CD4-positive, alpha-beta memory T cell (primary cell): ENCODE results near the gene GRM4. TPM values are rescaled to one million over a fixed set of nuclear protein-coding genes. Genes with fewer than 3 reads are reported as not detected.
A peak's percentile ranks its signal among the peaks of the same experiment; 100 is the strongest.

Experiments used
- CTCF ChIA-PET: fragments of 350-600 bp; sonication (Branson Sonifier 250); formaldehyde crosslinking; loops from one replicate; lab custom pipeline; 2021; ENCODE audit warnings: inconsistent platforms; ENCODE audit not compliant: partially characterized antibody; lab: Charles Lee
- POLR2A ChIA-PET: fragments of 350-600 bp; sonication (Branson Sonifier 250); formaldehyde crosslinking; loops from one replicate; lab custom pipeline; 2021; ENCODE audit not compliant: partially characterized antibody; lab: Charles Lee
- DNase-seq, 5 donors: peaks; one replicate each; pipeline versions ENCODE4 v3.0.0 to v3.0.0-alpha.2; 2020 to 2022; ENCODE audit warnings: mixed read lengths in 1 of 5
- H3K27ac ChIP-seq: one replicate; pipeline ENCODE4 v1.7.0; 2013; ENCODE audit warnings: low read depth, low read length
- H3K27me3 ChIP-seq: 2 replicates; pipeline ENCODE4 v1.7.0; 2013; ENCODE audit warnings: mild to moderate bottlenecking, low read length, moderate library complexity; ENCODE audit not compliant: insufficient read depth
- H3K36me3 ChIP-seq: 2 replicates; pipeline ENCODE4 v1.7.0; 2013; ENCODE audit warnings: mild to moderate bottlenecking, low read length, moderate library complexity; ENCODE audit not compliant: insufficient read depth
- H3K4me1 ChIP-seq: 2 replicates; pipeline ENCODE4 v1.7.0; 2013; ENCODE audit warnings: mild to moderate bottlenecking, low read length, moderate library complexity; ENCODE audit not compliant: insufficient read depth
- H3K4me3 ChIP-seq, 2 donors: one replicate each; pipeline ENCODE4 v1.7.0; 2013; ENCODE audit warnings: low read length in 2 of 2, mild to moderate bottlenecking in 1 of 2
- H3K9me3 ChIP-seq, 2 donors: one replicate each; pipeline ENCODE4 v1.7.0; 2013; ENCODE audit warnings: low read length in 2 of 2, control low read depth in 1 of 2; ENCODE audit not compliant: control insufficient read depth in 1 of 2
- H3K27ac Mint-ChIP-seq, 7 donors: one replicate each; pipeline ENCODE4 v1.8.0; 2020 to 2021; ENCODE audit warnings: mixed read lengths in 7 of 7, mild to moderate bottlenecking in 6 of 7, inconsistent platforms in 3 of 7, moderate library complexity in 3 of 7
- H3K27me3 Mint-ChIP-seq, 2 donors: one replicate each; pipeline ENCODE4 v1.8.0; 2020 to 2021; ENCODE audit warnings: mixed read lengths in 2 of 2
- H3K36me3 Mint-ChIP-seq, 2 donors: one replicate each; pipeline ENCODE4 v1.8.0; 2020 to 2021; ENCODE audit warnings: mixed read lengths in 2 of 2, inconsistent platforms in 1 of 2, mild to moderate bottlenecking in 1 of 2
- H3K4me1 Mint-ChIP-seq, 4 donors: one replicate each; pipeline ENCODE4 v1.8.0; 2020 to 2021; ENCODE audit warnings: mixed read lengths in 4 of 4, mild to moderate bottlenecking in 1 of 4
- H3K4me3 Mint-ChIP-seq, 8 donors: one replicate each; pipeline ENCODE4 v1.8.0; 2020 to 2021; ENCODE audit warnings: mixed read lengths in 8 of 8, mild to moderate bottlenecking in 7 of 8, moderate library complexity in 6 of 8, inconsistent platforms in 3 of 8
- H3K9me3 Mint-ChIP-seq, 8 donors: one replicate each; pipeline ENCODE4 v1.8.0; 2020 to 2021; ENCODE audit warnings: mixed read lengths in 8 of 8, mild to moderate bottlenecking in 5 of 8, inconsistent platforms in 3 of 8, moderate library complexity in 1 of 8
- intact Hi-C: fragments of 100-400 bp; cut with micrococcal nuclease; formaldehyde crosslinking; loops from one replicate; pipeline ENCODE4 v1.15.1; 2023
- polyA plus RNA-seq, 2 donors: library from polyadenylated mRNA; unstranded; fragments of 300-500 nt; fragmentation: Illumina TruSeq; gene quantifications; one replicate each; pipeline ENCODE4 v1.2.3, GENCODE V29; 2021
- total RNA-seq, 2 experiments: library from RNA; stranded (reverse); gene quantifications; one replicate each; pipeline ENCODE4 v1.2.3, GENCODE V29; 2021

Gene GRM4
- total and polyA plus RNA-seq, 4 experiments from 2014 or later: 0.09 TPM; not detected in 3

GRCh38 chr6:34025112-34025807 lies 120.6 kb downstream of the GRM4 start:
- CTCF ChIA-PET: interaction anchor here (1.2 to 10.6 kb wide), 7 partner anchors 25 to 314 kb away, joined by 3 to 225 read pairs (median 6); partner anchors contain the start of genes IP6K3, LEMD2 and UQCC2
- H3K36me3 ChIP-seq: no peaks in the 10 kb centered on the region
- DNase-seq: no peak
- intact Hi-C loops: no loop called here
- Mint-ChIP-seq H3K27ac (no peak overlapping the region), H3K36me3 (no peaks in the 10 kb centered on the region), H3K4me3 (no peak overlapping the region), H3K4me1 (no peaks in the 10 kb centered on the region), H3K9me3 (peaks cover 0 to 5% (median 0%) of the 10 kb centered on the region in 8 donors), H3K27me3 (peaks cover 3 to 6% of the 10 kb centered on the region in 2 donors)
- H3K27ac ChIP-seq: no peak overlapping the region
- H3K9me3 ChIP-seq: no peaks in the 10 kb centered on the region
- H3K4me1 ChIP-seq: no peaks in the 10 kb centered on the region
- H3K4me3 ChIP-seq: no peak overlapping the region
- H3K27me3 ChIP-seq: no peaks in the 10 kb centered on the region
- POLR2A ChIA-PET: no interaction called here

DNA sequence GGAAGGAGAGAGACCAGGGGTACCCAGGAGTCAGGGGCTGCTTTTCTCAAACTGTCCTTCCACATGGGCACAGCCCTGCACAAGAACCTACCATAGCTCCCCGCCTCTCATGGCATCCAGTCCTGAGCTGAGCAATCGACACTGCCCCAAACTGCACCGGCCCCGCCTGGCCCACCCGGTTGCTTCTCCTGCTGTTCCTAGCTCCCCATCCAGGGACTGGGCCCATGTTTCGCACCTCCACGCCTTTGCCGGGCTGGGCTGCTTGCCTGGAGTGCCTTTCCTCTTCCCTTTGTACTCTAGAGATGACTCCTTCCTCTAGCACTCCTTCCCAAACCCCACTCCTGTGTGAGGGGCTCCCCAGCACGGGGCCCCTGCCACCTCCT lies 123.0 kb downstream of the GRM4 start:
- DNase-seq: no peak
- no peak overlapping the region for H3K27ac Mint-ChIP-seq
- H3K9me3 ChIP-seq: no peaks in the 10 kb centered on the region
- ChIA-PET POLR2A (no interaction called here), CTCF (no interaction called here)
- H3K9me3 Mint-ChIP-seq: peaks cover 0 to 5% (median 0%) of the 10 kb centered on the region in 8 donors
- H3K4me3 ChIP-seq: no peak overlapping the region
- H3K27me3 Mint-ChIP-seq: peaks cover 3 to 6% of the 10 kb centered on the region in 2 donors
- H3K27me3 ChIP-seq: no peaks in the 10 kb centered on the region
- H3K4me1 ChIP-seq: no peaks in the 10 kb centered on the region
- intact Hi-C loops: no loop called here
- no peaks in the 10 kb centered on the region for H3K4me1 Mint-ChIP-seq
- H3K4me3 Mint-ChIP-seq: no peak overlapping the region
- no peak overlapping the region for H3K27ac ChIP-seq
- no peaks in the 10 kb centered on the region for H3K36me3 Mint-ChIP-seq
- H3K36me3 ChIP-seq: no peaks in the 10 kb centered on the region

GRCh38 chr6:34022250-34022872 lies 123.5 kb downstream of the GRM4 start:
- Histone ChIP-seq H3K27ac (no peak overlapping the region), H3K4me1 (no peaks in the 10 kb centered on the region), H3K9me3 (no peaks in the 10 kb centered on the region), H3K36me3 (no peaks in the 10 kb centered on the region), H3K4me3 (no peak overlapping the region), H3K27me3 (no peaks in the 10 kb centered on the region)
- Mint-ChIP-seq H3K27me3 (peaks cover 3 to 6% of the 10 kb centered on the region in 2 donors), H3K36me3 (no peaks in the 10 kb centered on the region), H3K4me1 (no peaks in the 10 kb centered on the region), H3K9me3 (peaks cover 0 to 5% (median 0%) of the 10 kb centered on the region in 8 donors), H3K4me3 (no peak overlapping the region), H3K27ac (peak overlapping the region in 1 of 7 donors; percentile 13)
- no peak for DNase-seq
- intact Hi-C loops: no loop called here
- ChIA-PET CTCF (no interaction called here), POLR2A (no interaction called here)

DNA sequence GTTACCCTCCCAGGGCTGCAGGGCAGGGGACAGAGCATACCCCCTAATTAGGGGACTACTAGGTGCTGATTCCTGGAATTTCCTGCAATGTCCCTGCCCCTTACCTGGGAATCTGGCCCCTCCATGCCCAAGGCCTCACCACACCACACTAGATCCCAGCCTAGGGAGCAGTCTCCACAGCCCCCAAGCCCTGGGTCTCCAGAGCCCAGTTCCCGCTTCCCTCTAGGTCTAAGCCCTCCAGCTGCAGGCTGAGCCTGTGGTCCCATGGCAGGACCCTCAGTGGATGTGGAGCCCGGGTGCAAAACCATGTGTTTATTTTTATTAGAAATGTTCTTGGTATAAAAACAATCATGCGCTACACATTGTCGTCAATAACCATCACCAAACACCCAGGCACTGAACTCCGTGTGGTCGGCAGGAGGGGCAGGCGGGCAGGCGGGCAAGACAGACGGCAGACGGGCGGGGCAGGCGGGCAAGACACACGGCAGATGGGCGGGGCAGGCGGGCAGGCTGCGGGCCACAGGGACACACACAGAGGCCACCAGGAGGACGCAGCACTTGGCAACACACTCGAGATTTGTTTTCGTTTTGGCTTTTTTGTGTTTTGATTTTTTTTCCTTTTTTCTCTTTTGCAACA lies 124.2 kb downstream of the GRM4 start:
- H3K4me1 ChIP-seq: no peaks in the 10 kb centered on the region
- no peaks in the 10 kb centered on the region for H3K4me1 Mint-ChIP-seq
- no peak overlapping the region for H3K27ac ChIP-seq
- H3K9me3 ChIP-seq: no peaks in the 10 kb centered on the region
- peaks cover 3 to 6% of the 10 kb centered on the region in 2 donors for H3K27me3 Mint-ChIP-seq
- intact Hi-C loops: no loop called here
- no peak overlapping the region for H3K27ac Mint-ChIP-seq
- no peak overlapping the region for H3K4me3 Mint-ChIP-seq
- no peak overlapping the region for H3K4me3 ChIP-seq
- DNase-seq: no peak
- no peaks in the 10 kb centered on the region for H3K36me3 ChIP-seq
- ChIA-PET CTCF (no interaction called here), POLR2A (no interaction called here)
- H3K36me3 Mint-ChIP-seq: no peaks in the 10 kb centered on the region
- H3K27me3 ChIP-seq: no peaks in the 10 kb centered on the region
- H3K9me3 Mint-ChIP-seq: peaks cover 0 to 5% (median 0%) of the 10 kb centered on the region in 8 donors

GRCh38 chr6:34020807-34021553 lies 124.9 kb downstream of the GRM4 start:
- intact Hi-C loops: no loop called here
- POLR2A ChIA-PET: no interaction called here
- no peak overlapping the region for H3K4me3 ChIP-seq
- peak overlapping the region in 2 of 7 donors; percentile 53 to 61 for H3K27ac Mint-ChIP-seq
- no peak overlapping the region for H3K4me3 Mint-ChIP-seq
- H3K27ac ChIP-seq: no peak overlapping the region
- peaks cover 3 to 6% of the 10 kb centered on the region in 2 donors for H3K27me3 Mint-ChIP-seq
- DNase-seq: no peak
- H3K9me3 ChIP-seq: no peaks in the 10 kb centered on the region
- H3K27me3 ChIP-seq: no peaks in the 10 kb centered on the region
- CTCF ChIA-PET: no interaction called here
- H3K4me1 Mint-ChIP-seq: no peaks in the 10 kb centered on the region
- no peaks in the 10 kb centered on the region for H3K36me3 ChIP-seq
- no peaks in the 10 kb centered on the region for H3K36me3 Mint-ChIP-seq
- H3K9me3 Mint-ChIP-seq: peaks cover 0 to 5% (median 0%) of the 10 kb centered on the region in 8 donors
- H3K4me1 ChIP-seq: no peaks in the 10 kb centered on the region

GRCh38 chr6:34020278-34020677 lies 125.6 kb downstream of the GRM4 start:
- intact Hi-C loops: no loop called here

More at GRCh38 chr6:34020278-34020677, 125.6 kb downstream of the GRM4 start:
- no peaks in the 10 kb centered on the region for H3K9me3 ChIP-seq
- Mint-ChIP-seq H3K9me3 (peaks cover 0 to 5% (median 0%) of the 10 kb centered on the region in 8 donors), H3K4me3 (no peak overlapping the region), H3K27me3 (peaks cover 3 to 6% of the 10 kb centered on the region in 2 donors), H3K27ac (no peak overlapping the region), H3K4me1 (no peaks in the 10 kb centered on the region), H3K36me3 (no peaks in the 10 kb centered on the region)
- CTCF ChIA-PET: no interaction called here
- H3K27me3 ChIP-seq: no peaks in the 10 kb centered on the region
- no peak for DNase-seq
- no peaks in the 10 kb centered on the region for H3K4me1 ChIP-seq
- no peaks in the 10 kb centered on the region for H3K36me3 ChIP-seq
- POLR2A ChIA-PET: no interaction called here
- H3K27ac ChIP-seq: no peak overlapping the region
- no peak overlapping the region for H3K4me3 ChIP-seq
